Jurkat, Clone E6-1 (cell line): ENCODE results near the gene CDC16. TPM values are rescaled to one million over a fixed set of nuclear protein-coding genes. Genes with fewer than 3 reads are reported as not detected.
A peak's percentile ranks its signal among the peaks of the same experiment; 100 is the strongest.
"Not testable (repeated sequence)": the region's sequence is repeated elsewhere in the genome, so short reads cannot be mapped to it uniquely, and the experiment has no call there.

Experiments
- DNase-seq: peaks from one replicate; pipeline ENCODE4 v3.0.0-alpha.2; 2011; ENCODE audit warnings: low read depth, low spot score
- H3K4me3 ChIP-seq: 2 replicates; pipeline ENCODE4 v1.5.1; 2011; ENCODE audit warnings: mild to moderate bottlenecking, low read length, control low read depth, moderate library complexity
- polyA plus RNA-seq: library from polyadenylated mRNA; unstranded; fragments of >200 nt; gene quantifications from one replicate; pipeline ENCODE4 v1.2.1, GENCODE V29; 2012; ENCODE audit warnings: missing spikeins; ENCODE audit not compliant: insufficient read length, insufficient read depth

Gene CDC16, protein sequence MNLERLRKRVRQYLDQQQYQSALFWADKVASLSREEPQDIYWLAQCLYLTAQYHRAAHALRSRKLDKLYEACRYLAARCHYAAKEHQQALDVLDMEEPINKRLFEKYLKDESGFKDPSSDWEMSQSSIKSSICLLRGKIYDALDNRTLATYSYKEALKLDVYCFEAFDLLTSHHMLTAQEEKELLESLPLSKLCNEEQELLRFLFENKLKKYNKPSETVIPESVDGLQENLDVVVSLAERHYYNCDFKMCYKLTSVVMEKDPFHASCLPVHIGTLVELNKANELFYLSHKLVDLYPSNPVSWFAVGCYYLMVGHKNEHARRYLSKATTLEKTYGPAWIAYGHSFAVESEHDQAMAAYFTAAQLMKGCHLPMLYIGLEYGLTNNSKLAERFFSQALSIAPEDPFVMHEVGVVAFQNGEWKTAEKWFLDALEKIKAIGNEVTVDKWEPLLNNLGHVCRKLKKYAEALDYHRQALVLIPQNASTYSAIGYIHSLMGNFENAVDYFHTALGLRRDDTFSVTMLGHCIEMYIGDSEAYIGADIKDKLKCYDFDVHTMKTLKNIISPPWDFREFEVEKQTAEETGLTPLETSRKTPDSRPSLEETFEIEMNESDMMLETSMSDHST
- polyA plus RNA-seq, result 71.4 TPM

DNA sequence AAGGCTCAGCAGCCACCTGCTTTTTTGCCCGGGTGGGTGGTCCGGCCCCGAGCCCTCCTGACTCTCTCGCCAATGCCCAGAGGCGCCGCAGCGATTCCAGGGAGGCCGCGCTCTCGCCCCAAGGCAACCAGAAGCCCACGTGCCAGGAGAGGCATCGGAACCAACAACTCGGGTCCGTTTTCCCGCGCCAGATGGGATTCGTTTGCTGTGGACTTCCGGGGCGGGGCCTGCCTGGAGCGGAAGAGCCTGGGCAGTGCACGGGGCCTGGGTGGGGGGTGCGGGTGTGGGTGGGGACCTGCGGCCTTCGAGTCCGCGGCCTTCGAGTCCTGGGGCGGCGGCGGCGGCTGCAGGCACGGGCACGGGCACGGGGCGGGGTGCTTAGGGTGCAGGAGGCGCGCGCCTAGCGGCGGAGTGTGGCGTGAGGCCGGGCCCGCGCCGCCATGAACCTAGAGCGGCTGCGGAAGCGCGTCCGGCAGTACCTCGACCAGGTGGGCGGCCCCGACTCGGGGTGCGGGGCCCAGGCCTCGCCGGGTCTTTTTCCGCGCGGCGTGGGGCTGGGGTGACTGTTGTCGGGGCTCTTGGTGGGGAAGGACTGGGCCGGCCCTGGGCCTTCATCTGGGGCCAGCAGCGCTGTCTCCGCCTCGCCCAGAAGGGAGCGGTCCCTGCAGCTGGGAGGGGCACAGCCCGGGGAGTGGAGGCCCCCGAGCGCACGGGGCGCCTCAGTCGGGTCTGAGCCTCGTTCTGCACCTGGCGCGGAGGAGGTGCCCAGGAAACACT, at the start of gene CDC16:
Gene CDC16 (plus strand): TSS at position 253 of the 777 bp plus-strand sequence. CDS start 188 bp downstream, at position 441.
- DNase-seq, result peak; percentile 81
- H3K4me3 ChIP-seq, result peak within 1 kb of the TSS; percentile 76

DNA sequence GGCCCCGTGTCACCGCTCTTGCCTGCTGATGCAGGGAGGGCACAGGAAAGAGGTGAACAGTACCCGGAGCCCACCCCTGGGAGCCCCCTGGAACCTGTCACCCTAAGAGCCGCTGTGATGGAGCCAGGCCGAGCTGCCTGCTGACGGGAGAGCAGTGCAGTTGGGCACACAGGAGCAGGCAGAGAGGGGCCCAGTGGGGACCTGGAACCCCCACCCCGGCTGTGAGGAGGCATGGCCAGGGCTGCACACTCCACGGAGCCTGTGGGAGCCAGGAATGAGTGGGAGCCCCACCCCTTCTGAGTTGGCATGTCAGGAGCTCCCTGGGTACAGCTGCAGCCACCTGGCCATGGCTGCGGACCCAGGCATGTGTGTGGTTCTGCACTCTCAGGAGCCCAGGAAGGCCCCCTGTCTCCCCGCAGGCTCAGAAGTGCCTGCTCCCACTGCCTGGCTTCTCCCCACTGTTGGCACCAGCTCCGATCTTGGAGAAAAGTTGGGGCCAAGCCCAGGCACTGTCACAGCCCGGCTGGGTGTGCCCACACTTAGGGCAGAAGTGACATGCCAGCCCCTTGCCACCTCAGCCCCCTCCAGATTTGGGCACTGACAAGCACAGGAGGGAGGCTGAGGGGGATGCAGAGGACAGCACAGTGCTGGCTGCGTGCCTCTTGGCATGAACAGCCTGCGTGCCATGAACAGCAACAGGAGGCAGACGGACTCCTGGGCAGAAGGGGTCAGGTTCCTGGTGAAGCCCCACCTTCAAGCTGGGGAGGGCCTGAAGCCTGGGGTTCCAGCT, 49.3 kb upstream of the CDC16 start:
- no peak for DNase-seq
- H3K4me3 ChIP-seq, result no peak overlapping the region

DNA sequence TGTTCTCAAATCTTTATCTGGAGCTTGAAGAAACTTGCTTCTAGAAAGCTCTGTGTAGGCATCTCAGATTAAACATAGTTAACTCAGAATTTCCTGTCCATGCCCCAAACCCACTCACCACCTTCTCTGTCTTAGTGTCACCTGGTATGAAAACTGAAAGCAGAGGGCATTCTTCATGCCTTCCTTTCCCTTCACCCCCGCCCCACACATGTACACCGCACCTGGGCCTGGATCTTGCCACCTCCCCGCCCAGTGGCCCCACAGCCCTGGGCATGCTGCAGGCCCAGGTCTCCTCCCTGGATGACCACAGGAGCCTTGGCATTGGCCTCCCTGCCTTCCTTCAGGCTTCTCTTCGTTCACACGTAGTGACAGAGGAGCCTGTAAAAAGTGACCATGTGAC, 39.8 kb upstream of the CDC16 start:
- no peak overlapping the region for H3K4me3 ChIP-seq
- DNase-seq, result no peak

DNA sequence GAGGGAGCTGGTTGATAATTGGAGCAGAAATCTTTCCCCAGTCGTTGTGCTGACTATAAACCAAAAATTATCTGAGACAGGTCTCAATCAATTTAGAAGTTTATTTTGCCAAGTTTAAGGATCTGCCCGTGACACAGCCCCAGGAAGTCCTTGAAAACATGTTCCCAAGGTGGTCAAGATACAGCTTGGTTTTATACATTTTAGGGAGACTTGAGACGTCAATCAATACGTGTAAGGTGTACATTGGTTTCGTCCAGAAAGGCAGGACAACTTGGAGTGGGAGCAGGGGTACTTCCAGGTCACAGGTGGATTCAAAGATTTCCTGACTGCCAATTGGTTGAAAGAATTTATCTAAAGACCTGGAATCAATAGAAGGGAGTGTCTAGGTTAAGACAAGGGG, 38.1 kb upstream of the CDC16 start:
- no peak overlapping the region for H3K4me3 ChIP-seq
- DNase-seq, result no peak

DNA sequence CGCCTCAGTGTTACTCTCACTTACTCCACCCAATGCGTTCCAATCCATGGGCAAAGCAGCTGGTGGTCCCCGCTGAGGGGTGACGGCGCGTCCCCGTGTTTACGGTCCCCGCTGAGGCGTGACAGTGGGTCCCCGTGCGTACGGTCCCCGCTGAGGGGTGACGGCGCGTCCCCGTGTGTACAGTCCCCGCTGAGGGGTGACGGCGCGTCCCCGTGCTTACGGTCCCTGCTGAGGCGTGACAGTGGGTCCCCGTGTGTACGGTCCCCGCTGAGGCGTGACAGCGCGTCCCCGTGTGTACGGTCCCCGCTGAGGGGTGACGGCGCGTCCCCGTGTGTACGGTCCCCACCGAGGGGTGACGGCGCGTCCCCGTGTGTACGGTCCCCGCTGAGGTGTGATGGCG, 36.1 kb upstream of the CDC16 start:
- DNase-seq, result no peak
- no peak overlapping the region for H3K4me3 ChIP-seq

DNA sequence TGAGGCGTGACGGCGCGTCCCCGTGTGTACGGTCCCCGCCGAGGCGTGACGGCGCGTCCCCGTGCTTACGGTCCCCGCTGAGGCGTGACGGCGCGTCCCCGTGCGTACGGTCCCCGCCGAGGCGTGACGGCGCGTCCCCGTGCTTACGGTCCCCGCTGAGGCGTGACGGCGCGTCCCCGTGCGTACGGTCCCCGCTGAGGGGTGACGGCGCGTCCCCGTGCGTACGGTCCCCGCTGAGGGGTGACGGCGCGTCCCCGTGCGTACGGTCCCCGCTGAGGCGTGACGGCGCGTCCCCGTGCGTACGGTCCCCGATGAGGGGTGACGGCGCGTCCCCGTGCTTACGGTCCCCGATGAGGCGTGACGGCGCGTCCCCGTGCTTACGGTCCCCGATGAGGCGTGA, 35.2 kb upstream of the CDC16 start:
- DNase-seq, H3K4me3 ChIP-seq: not testable (repeated sequence)

DNA sequence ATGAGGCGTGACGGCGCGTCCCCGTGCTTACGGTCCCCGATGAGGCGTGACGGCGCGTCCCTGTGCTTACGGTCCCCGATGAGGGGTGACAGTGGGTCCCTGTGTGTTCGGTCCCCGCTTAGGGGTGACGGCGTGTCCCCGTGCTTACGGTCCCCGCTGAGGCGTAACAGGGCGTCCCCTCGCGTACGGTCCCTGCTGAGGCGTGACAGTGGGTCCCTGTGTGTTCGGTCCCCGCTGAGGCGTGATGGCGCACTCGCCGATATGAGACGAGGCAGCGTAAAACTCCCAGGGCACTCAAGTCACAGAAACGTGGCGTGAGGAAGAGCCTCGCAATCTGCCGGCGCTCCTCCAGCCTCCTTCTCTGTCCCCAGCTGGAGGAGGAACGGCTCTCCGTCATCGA, 34.7 kb upstream of the CDC16 start:
- DNase-seq, result no peak
- no peak overlapping the region for H3K4me3 ChIP-seq

DNA sequence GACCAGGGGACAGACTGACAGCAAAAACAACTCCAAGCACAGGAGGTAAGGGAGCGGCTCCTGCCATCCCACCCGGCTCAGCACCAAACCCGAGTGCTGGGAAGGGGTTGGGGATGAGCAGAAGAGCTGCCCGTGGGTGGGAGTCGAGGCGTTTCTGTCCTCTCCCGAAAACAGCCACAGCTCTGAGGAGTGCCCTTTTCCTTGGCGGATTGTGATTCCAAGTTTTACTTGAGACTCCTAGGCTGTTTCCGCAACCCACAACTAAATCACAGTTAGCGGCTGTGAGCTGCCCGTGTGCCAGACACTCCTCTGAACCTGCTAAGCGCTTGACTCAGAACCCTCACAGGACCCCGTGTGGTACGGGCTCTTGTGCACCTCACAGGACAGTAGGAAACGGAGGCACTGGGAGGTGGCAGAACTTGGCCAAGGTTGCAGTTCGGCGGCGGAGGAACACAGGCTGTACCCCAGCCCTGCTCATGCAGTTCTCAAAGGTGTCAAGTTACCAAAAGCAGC, 34.2 kb upstream of the CDC16 start:
- no peak for DNase-seq
- no peak overlapping the region for H3K4me3 ChIP-seq

DNA sequence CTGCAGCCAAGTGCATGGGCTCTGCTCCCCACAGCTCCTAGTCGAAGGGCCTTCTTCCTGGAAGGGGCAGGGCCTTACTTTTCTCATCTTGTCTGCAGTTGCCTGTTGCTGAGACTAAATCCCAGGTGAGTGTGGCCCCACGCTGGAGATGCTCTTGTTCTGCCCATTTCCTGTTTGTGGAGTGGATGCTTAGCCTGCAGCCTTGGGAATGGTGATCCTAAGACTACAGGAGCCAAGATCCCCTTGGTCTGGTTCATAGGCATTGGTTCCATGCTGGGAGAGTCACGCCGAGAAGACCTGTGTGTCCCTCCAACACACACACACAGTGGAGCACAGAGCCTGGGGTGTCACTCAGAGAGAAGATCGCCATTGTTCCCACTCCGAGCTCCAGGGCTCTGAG, 32.1 kb upstream of the CDC16 start:
- no peak for DNase-seq

DNA sequence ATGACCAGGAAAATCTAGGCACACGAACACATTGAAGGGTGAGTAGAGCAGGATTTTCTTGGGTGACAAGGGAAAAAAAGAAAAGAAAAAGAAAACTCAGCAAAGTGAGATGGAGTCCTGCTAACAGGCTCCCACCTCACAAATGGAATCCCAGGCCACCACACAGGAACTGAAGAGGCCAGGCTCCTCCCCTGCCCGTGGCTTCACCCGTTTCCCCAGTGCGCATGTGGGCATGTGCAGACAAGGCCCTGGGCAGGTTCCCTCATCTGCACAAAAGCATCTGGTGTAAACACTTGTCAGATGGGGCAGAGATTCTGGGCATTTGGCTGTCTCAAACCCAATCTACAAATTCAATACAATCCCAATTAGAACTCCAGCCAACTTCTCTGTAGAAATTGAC, 31.2 kb upstream of the CDC16 start:
- peak; percentile 52 for DNase-seq
- H3K4me3 ChIP-seq, result no peak overlapping the region

More for the DNA sequence above, 32.1 kb upstream of the CDC16 start:
- H3K4me3 ChIP-seq, result no peak overlapping the region

DNA sequence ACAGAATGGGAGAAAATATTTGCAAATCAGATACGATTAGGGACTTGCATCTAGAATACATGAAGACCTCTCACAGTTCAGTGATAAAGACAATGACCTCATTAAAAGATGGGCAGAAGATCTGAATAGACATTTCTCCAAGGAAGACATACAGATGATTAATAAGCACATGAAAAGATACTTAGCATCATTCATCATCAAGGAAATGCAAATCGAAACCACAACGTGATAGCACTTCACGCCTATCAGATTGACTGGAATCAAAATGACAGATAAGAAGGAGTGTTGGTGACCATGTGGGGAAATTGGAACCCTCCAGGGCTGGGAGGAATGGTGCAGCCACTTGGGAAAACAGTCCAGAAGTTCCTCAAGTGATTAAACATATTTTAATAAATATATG, 29.8 kb upstream of the CDC16 start:
- no peak for DNase-seq
- no peak overlapping the region for H3K4me3 ChIP-seq

DNA sequence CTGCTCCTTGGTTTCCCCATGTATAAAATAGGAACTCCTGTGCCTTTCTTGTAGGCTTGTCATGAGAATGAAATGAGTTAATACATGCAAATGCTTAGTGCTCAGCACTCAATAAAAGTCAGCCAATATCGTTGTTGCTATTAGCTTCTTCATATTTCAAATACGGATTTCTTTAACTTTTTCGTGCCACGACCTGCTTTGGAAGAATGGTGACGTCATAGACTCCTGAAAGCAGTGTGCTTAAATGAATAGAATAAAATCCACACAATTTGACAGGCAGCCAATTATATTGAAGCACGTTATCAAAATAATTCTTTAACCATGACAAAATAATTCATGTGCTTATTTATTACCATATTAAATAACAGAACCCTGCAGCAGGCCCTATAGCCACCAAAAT, 26.6 kb upstream of the CDC16 start:
- no peak overlapping the region for H3K4me3 ChIP-seq
- no peak for DNase-seq

DNA sequence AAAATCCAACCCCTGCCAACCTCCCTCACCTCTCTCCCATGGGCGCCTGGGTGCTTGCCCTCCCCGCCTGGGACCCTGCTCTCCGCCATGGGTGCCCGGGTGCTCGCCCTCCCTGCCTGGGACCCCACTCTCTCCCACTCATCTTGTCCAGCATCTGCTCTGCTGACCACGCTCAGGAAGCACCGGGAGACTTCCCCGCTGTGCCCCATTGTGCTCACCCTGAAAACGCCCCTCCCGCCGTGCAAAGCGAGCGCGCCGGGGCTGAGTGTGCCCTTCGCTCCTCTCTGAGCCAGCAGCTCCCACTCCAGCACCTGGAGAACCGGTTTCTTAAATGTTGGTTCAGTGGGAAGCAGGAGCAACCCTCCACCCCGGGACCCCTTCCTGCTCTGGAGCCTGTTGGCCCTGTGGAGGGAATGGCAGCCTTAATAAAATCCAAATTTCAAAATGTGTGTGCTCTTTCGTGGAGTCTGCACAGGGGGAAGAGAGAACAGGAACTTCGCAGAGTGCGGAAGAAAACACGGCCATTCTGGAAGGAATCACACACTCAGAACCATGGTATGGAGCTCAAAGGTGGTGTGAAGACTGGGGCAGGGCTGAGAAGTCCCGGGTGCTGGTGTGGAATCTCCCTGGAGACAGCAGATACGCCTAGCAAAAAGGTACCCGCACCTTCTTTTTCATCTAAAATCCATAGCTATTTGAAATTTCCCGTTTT, 23.1 kb upstream of the CDC16 start:
- no peak for DNase-seq
- H3K4me3 ChIP-seq, result no peak overlapping the region

DNA sequence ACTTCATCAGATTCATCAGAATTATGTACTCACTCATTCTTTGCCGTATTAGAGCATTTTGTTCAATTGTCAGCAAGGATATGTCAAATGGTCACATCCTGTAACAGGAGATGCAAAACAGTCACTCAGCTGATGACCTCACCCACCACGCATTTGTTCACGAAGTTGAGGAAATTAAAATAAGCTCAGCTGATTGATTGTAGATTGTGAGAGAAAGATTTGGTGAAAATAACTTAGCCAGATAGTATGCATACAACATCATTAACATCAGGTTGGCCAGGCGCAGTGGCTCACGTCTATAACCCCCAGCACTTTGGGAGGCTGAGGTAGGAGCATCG, 22.6 kb upstream of the CDC16 start:
- DNase-seq, result no peak

DNA sequence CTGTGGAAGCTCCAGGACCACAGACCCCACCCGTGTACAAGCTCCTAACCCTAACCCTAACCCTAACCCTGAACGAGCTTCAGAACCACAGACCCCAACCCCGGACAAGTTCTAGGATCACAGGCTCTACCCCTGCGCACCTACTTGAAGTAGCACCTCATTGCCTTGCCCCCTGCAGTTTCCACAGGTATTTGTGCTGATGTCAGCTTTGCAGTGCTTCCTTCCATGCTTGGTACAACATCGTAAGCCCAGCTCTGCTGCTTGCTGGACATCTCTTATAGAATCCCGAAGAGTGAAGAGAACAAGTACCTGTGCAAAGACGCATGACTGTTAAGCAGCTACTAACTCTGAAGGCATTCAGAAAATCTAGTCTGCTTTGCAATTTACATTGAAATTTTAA, 20.7 kb upstream of the CDC16 start:
- DNase-seq, result no peak

More for the DNA sequence above, 22.6 kb upstream of the CDC16 start:
- no peak overlapping the region for H3K4me3 ChIP-seq

DNA sequence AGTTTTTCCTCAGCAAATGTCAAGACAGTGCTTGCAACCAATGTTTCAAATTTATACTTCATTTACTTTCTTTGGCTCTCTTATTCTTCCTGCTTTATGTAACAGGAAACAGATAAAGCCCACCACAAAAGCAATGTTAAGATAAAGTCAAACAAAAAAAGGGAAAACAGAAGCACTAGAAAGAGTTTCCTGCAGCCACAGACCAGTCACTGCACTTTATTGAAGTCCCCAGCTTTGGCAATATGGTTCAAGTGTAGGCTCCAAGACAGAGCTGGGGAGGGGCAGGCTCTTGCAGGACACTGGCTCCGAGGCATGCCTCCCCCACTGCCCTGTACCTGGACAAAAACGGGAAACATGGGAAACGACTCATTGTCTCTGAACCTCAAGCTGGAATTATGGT, 15.3 kb upstream of the CDC16 start:
- no peak overlapping the region; the same call in 1 of the 2 replicates for H3K4me3 ChIP-seq
- peak; percentile 67 for DNase-seq

More for the DNA sequence above, 20.7 kb upstream of the CDC16 start:
- no peak overlapping the region for H3K4me3 ChIP-seq

DNA sequence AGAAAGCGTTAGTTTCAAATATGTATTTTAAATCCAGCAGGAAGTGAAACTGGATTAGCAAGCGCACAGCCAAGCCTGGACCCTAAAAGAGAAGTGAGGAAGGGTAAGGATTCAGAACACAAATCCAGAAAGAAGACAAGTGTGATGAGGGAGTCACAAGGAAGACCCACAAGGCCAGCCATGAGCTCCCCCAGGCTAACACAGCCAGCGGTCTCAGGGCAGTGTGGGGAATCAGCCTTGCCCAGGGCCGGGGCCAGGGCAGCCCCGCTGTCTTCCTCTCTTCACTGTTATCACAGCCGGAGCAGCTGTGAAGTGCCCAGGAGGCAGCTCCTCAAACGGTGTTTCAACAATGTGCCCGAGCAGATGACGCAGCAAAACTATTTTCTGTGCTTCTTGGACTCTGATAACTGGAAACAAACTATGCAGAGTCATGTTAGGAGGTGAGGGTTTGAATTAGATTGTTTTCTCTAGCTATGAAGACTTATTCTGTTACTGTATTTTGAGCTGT, 12.2 kb upstream of the CDC16 start:
- DNase-seq, result no peak
- H3K4me3 ChIP-seq, result no peak overlapping the region

DNA sequence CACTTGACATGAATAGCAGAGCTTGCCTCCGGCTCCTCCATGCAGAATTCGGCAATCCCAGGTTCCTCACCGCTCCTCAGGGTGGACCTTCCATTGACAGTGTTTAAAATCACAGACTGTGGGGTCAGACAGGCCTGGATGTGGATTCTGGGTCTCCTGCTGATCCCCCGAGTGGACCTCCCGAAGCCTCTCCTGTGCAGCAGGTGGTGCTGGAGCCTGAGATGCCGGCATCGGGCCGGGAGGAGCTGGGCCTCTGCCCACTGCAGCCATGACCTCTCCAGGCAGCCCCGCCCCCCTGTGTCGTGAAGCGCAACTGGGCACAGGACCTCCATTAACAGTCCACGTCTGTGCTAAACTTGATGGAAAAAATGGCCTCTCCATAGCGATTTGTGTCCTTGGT, 10.5 kb upstream of the CDC16 start:
- no peak for DNase-seq

More for the DNA sequence above, 10.5 kb upstream of the CDC16 start:
- no peak overlapping the region for H3K4me3 ChIP-seq
